Fibroblast of villous mesenchyme (primary cell): Measurements from ENCODE around the gene EFNB2. TPM values are rescaled to one million over a fixed set of nuclear protein-coding genes. Genes with fewer than 3 reads are reported as not detected.
A peak's percentile ranks its signal among the peaks of the same experiment; 100 is the strongest.

ENCODE experiments used
- DNase-seq: peaks from one replicate; pipeline ENCODE4 v3.0.0-alpha.2; 2010; ENCODE audit warnings: low read depth
- H3K4me3 ChIP-seq: 2 replicates; pipeline ENCODE4 v1.5.1; 2011; ENCODE audit warnings: low read depth, mild to moderate bottlenecking, low read length
- CTCF ChIP-seq: IDR thresholded peaks from 2 replicates; pipeline ENCODE4 v1.5.1; 2012; ENCODE audit warnings: low read depth, mild to moderate bottlenecking, low read length; ENCODE audit not compliant: insufficient read depth
- total RNA-seq: library from RNA; depleted of rRNA; stranded (reverse); fragments of >200 nt; gene quantifications from 2 replicates; pipeline ENCODE4 v1.2.3, GENCODE V29; 2012

Gene EFNB2
- total RNA-seq, 1 donor: 10.8 TPM

DNA sequence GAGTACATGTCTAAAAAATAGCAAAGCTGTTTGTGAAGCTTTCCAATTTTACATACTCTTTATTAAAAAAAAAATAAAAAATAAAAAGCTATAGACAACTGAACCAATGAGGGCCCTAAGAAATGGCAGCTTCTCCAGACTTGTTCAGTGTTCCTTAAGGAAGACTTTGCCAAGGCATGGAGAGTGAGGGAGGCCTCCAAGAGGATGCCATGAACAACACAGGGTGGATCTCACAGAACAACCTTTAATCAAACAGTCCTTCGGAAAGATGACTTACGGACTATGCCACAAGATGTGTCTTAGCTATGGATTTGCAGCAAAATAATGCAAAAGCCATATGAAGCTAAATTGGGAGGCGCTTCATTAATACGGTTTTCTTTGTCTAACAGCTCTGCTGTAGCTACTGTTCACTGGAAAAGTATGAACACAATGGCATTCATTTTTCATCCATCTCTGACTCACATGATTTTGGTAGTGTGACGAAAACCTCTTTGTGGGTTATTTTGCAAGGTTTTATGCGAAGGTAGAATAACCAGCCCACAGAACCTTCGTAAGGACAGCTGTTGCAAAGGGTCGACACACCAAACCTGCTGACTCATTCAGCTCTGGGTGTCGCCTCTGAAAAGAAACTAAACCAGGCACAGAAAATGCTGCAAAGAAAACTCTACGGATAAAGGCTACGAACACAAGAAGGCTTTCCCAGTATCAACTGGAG, 27.7 kb downstream of the EFNB2 start:
- H3K4me3 ChIP-seq: peak overlapping the region; percentile 42
- DNase-seq: peak; percentile 96
- TF ChIP-seq CTCF: no peak

GRCh38 chr13:106506286-106506685, 29.2 kb downstream of the EFNB2 start:
- TF ChIP-seq CTCF: no peak
- no peak for DNase-seq
- H3K4me3 ChIP-seq: no peak overlapping the region

GRCh38 chr13:106505732-106506131, 29.7 kb downstream of the EFNB2 start:
- no peak for TF ChIP-seq CTCF
- no peak overlapping the region for H3K4me3 ChIP-seq
- no peak for DNase-seq

GRCh38 chr13:106505295-106505694, 30.2 kb downstream of the EFNB2 start:
- H3K4me3 ChIP-seq: no peak overlapping the region
- no peak for TF ChIP-seq CTCF
- DNase-seq: no peak

DNA sequence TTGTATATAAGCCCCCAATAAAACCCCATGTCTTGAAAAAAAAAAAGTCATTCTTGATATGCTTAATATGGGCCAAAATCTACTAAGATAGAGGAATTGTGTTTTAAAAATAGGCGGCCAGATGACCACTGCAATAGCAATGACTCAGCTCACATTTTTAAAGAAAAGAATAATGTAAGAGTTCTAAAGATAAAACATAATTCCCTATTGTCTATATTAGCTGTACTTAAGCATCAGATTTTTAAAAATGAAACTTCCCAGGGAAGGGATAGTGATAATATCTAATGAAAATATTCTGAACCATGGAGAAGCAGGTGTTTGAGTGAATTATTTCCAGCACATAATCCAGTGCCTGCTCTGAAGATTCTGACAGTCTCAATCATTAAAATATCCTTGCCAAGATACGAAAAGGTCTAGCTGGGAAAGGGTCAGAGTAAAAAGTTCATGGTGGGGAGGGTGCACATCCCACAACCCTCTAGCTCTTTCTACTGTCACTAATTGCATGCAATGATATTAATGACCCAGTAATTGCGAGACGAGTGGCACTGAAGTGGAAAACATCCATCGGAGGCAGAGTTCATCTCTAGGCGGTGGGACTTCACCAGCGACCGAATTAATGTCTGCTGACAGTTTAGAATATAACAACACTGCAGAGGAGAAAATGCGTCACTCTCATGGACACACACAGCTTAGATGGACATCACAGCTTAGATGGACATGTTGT, 31.6 kb downstream of the EFNB2 start:
- DNase-seq: no peak
- no peak for TF ChIP-seq CTCF
- no peak overlapping the region for H3K4me3 ChIP-seq

- no peak overlapping the region for H3K4me3 ChIP-seq
- TF ChIP-seq CTCF: no peak
- no peak for DNase-seq
Measured at GRCh38 chr13:106503272-106503671, 32.2 kb downstream of the EFNB2 start.
